ENCODE results near the gene RPA3. TPM values are rescaled to one million over a fixed set of nuclear protein-coding genes. Genes with fewer than 3 reads are reported as not detected.
A peak's percentile ranks its signal among the peaks of the same experiment; 100 is the strongest.

The RPA3 gene
- total RNA-seq, 2 experiments from 2014 or later, result 188 to 203 TPM

GRCh38 chr7:7652798-7653540, 65.4 kb downstream of the RPA3 start:
- ATAC-seq, result no peak
- ChIA-PET POLR2A (interaction anchor here (1.6 kb wide), 1 partner anchor 11 kb away, joined by 4 read pairs; no protein-coding TSS in a partner anchor), CTCF (interaction anchor here (0.7 to 1.4 kb wide), 3 partner anchors 8 to 108 kb away, joined by 3 to 5 read pairs (median 3); no protein-coding TSS in a partner anchor)
- Mint-ChIP-seq H3K4me3 (no peak overlapping the region), H3K36me3 (ENCODE audit: low read depth) (peaks cover 17% of the 10 kb centered on the region), H3K27ac (peak overlapping the region; percentile 25), H3K27me3 (no peaks in the 10 kb centered on the region), H3K4me1 (ENCODE audit: low read depth) (peaks cover 41% of the 10 kb centered on the region), H3K9me3 (peaks cover 7% of the 10 kb centered on the region)
- TF ChIP-seq CTCF (IDR thresholded peaks at IDR 0.05), result no peak
- intact Hi-C loops (cut with micrococcal nuclease), result no loop called here
- DNase-seq, result no peak

GRCh38 chr7:7651479-7651878, 66.9 kb downstream of the RPA3 start:
- H3K27me3 Mint-ChIP-seq, result no peaks in the 10 kb centered on the region
- no peak for TF ChIP-seq CTCF (IDR thresholded peaks at IDR 0.05)
- intact Hi-C loops (cut with micrococcal nuclease), result no loop called here
- no peak for ATAC-seq
- DNase-seq, result no peak
- no peak overlapping the region for H3K4me3 Mint-ChIP-seq
- ChIA-PET CTCF (interaction anchor here (1.6 kb wide), 1 partner anchor 29 kb away, joined by 3 read pairs; no protein-coding TSS in a partner anchor), POLR2A (no interaction called here)
- H3K4me1 Mint-ChIP-seq (ENCODE audit: low read depth), result peaks cover 48% of the 10 kb centered on the region
- no peak overlapping the region for H3K27ac Mint-ChIP-seq
- peaks cover 7% of the 10 kb centered on the region for H3K36me3 Mint-ChIP-seq (ENCODE audit: low read depth)
- no peaks in the 10 kb centered on the region for H3K9me3 Mint-ChIP-seq

- intact Hi-C loops (cut with micrococcal nuclease), result no loop called here
- Mint-ChIP-seq H3K4me1 (ENCODE audit: low read depth) (peaks cover 53% of the 10 kb centered on the region), H3K27me3 (no peaks in the 10 kb centered on the region), H3K27ac (no peak overlapping the region), H3K9me3 (peaks cover 4% of the 10 kb centered on the region), H3K4me3 (no peak overlapping the region), H3K36me3 (ENCODE audit: low read depth) (peaks cover 10% of the 10 kb centered on the region)
- DNase-seq (no peak), ATAC-seq (no peak)
- ChIA-PET POLR2A (no interaction called here), CTCF (interaction anchor here (1.5 to 1.6 kb wide), 2 partner anchors 8 to 30 kb away, joined by 3 read pairs; no protein-coding TSS in a partner anchor)
- TF ChIP-seq CTCF (IDR thresholded peaks at IDR 0.05), result no peak
These were observed 67.7 kb downstream of the RPA3 start for GRCh38 chr7:7650682-7651206.

- intact Hi-C loops (cut with micrococcal nuclease), result loop anchor here (10.0 kb wide), 1 partner anchor 347 kb away; no protein-coding TSS in a partner anchor
- Mint-ChIP-seq H3K9me3 (peaks cover 5% of the 10 kb centered on the region), H3K4me1 (ENCODE audit: low read depth) (peaks cover 55% of the 10 kb centered on the region), H3K27ac (no peak overlapping the region), H3K36me3 (ENCODE audit: low read depth) (peaks cover 29% of the 10 kb centered on the region), H3K27me3 (no peaks in the 10 kb centered on the region), H3K4me3 (no peak overlapping the region)
- ATAC-seq, result no peak
- ChIA-PET POLR2A (no interaction called here), CTCF (interaction anchor here (1.1 kb wide), 1 partner anchor 543 kb away, joined by 3 read pairs; no protein-coding TSS in a partner anchor)
- DNase-seq, result no peak
- TF ChIP-seq CTCF (IDR thresholded peaks at IDR 0.05), result no peak
These were observed 70.8 kb downstream of the RPA3 start for GRCh38 chr7:7647495-7648036.
